Measurements from ENCODE around the gene RAB10.
"Not testable (repeated sequence)": the region's sequence is repeated elsewhere in the genome, so short reads cannot be mapped to it uniquely, and the experiment has no call there.

RAB10 gene

GRCh38 chr2:26103752-26104151 is 69.9 kb downstream of the RAB10 start:
- DNase-seq = no peak

- not testable (repeated sequence) for DNase-seq
Measured at GRCh38 chr2:26108701-26109100, 74.8 kb downstream of the RAB10 start.

- DNase-seq = no peak
Measured at GRCh38 chr2:26112201-26112600, 78.3 kb downstream of the RAB10 start.

DNA sequence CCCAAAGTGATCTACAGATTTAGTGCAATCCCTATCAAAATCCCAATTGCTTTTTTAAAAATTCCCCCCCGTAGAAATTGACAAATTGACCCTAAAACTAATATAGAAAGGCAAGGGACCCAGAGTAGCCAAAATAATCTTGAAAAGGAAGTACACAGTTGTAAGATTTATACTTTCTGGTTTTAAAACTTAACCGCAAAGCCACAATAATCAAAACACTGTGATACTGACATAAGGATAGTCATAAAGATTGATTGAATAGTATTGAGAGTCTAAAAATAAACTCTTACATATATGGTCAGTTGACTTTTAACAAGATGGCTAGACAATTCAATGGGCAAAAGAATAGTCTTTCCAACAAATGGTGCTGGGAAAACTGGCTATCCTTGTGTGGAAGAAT is 80.3 kb downstream of the RAB10 start:
- no peak for DNase-seq

GRCh38 chr2:26118682-26119081 is 84.8 kb downstream of the RAB10 start:
- no peak for DNase-seq

- no peak for DNase-seq
Measured at GRCh38 chr2:26119521-26119920, 85.6 kb downstream of the RAB10 start.

DNA sequence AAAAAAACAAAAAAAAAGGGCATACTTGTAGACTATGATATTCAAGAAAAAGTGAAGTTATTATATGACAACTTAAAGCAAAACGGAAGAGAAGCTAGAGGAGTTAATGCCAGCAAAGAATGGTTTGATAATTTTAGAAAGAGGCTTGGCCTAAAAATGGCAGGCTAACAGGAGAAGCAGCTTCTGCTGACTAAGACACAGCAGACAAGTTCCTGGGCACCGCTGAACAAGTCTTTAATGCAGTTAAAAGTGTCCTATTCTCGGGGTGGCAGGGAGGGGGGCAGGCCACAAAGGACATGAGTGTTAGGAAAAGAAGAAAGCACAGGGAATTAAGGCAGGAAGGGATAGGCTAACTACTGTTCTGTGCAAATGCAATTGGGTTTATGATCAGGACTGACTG is 88.7 kb downstream of the RAB10 start:
- no peak for DNase-seq

DNA sequence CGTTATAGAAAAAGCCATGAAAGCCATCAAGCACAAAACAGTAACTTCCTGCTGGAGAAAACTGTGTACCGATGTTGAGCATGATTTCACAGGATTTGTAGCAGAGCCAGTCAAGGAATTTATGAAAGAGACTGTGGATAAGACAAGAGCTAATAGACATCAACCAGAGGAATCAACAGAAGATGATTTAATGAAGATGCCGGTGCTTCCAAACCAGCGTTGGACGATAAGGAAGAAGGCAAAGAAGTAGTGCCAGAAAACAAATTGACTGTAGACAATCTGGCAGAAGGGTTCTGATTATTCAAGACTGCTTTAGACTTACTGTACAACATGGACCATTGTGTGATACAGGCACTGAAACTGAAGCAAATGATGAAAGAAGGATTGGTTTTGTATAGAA is 89.5 kb downstream of the RAB10 start:
- no peak for DNase-seq

GRCh38 chr2:26126074-26126473 is 92.2 kb downstream of the RAB10 start:
- DNase-seq = no peak

DNA sequence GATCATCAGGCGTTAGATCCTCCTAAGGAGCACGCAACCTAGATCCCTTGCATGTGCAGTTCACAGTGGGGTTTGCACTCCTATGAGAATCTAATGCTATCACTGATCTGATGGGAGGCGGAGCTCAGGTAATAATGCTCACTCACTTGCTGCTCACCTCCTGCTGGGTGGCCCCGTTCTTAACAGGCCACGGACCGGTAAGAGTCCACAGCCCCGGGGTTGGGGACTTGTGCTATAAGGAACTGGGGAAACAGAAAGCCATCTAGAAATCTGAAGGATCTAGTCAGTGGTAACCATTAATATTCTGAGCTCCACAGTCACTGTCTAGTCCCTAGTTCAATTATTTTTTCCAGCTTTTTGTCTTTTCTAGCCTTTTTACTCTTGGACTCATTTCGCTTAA is 94.3 kb downstream of the RAB10 start:
- DNase-seq = no peak

DNA sequence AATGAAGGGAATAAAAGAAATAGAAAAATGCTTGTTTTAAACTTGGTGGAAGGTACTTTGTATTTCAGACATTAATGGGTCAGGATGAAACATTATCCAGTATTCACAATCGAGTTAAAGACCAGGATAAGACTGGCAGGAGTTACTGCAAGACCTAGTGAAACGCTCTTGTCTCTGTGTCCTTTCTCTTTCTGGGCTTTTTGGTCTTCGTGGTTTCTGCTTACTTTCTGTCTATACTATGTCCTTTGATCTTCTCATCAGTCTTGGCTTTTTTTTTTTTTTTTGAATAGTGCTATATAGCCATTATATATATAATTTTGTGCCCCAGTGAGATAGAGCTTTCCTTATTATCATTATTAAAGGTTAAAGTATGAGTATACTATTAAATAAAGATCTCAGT is 96.9 kb downstream of the RAB10 start:
- DNase-seq = no peak

DNA sequence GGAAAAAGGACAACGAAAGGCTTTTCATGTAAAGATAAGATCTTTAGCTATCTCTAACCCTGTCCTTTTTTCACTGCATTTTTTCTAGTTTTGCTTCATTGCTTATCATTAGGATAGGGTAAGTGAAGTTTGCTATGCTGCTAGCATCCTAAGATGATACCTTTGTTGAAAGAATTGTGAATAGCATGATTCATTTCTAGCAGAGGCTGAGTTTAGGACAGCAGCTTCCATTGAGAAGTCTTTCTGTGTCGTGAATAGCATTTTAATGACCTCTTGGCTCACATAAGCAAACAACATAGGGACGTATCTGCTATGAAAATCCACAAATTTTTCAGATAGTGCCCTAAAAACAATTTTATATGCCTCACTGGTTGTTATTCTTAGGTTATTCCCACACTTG is 102.6 kb downstream of the RAB10 start:
- no peak for DNase-seq

DNA sequence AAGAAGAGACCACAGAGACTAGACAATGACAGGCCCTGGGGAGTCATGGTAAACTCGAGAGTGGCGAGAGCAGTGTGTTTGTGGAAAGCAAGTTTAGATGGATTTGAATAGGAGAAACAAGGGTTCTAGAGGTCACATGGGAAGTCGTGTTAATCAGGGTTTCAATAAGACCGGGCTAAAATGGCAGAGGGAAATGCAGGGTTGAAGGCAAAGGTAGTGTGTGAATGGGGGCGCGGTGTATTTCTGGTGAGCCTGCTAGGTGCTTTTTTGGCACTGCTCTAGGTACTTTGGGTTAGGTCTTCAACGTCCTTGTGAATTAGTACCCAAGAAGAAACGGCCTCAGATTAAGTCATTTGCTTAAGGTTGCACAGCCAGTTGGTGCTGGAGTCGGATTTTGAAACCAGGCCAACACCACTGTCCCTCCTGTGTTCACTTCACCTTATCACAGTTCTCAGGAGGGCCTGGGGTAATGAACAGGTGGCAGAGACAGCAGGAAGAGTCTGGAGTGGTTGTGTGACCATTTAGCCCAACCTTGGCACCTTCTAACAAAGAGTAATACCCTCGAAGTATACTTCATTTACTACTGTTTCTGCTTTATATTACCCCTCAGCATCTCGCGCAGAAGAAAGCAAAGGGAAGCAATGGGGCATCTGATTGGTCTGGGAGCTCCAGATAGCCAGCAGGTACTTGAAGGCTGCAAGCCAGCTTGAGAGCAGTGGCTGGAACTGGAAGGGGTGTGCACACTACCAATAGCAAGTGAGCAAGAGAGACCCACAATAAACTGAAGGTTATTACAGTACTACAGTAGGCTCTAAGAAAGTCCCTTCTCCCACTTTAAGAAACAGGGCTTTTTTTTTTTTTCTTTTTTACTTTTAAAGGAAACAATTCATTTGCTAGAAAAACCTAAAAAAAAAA is 105.6 kb downstream of the RAB10 start:
- DNase-seq = no peak

- DNase-seq = peak; percentile 12
Measured at GRCh38 chr2:26141145-26141769, 107.4 kb downstream of the RAB10 start.

- DNase-seq = no peak
Measured at GRCh38 chr2:26144031-26144430, 110.1 kb downstream of the RAB10 start.

GRCh38 chr2:26144953-26145680 is 111.2 kb downstream of the RAB10 start:
- DNase-seq = peak; percentile 72

GRCh38 chr2:26148501-26148900 is 114.6 kb downstream of the RAB10 start:
- no peak for DNase-seq

GRCh38 chr2:26150243-26150642 is 116.4 kb downstream of the RAB10 start:
- DNase-seq = no peak

- DNase-seq = no peak
Measured at GRCh38 chr2:26157580-26157979, 123.7 kb downstream of the RAB10 start.

DNA sequence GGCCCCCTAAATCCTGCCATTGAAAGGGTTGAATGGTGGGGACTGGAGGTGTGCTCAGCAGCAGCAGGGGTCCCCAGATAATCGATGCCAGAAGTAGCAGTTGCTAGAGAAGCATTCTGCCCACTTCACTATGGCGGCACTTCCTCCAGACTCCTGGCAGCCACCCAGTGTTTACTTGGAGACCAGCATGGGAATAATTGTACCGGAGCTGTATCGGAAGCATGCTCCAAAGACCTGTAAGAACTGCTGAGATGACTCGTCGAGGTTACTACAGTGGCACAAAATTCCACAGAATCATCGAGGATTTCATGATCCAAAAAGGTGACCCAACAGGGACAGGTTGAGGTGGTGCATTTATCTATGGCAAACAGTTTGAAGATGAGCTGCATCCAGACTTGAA is 128.0 kb downstream of the RAB10 start:
- no peak for DNase-seq

- DNase-seq = no peak
Measured at GRCh38 chr2:26162963-26163362, 129.1 kb downstream of the RAB10 start.

- no peak for DNase-seq
Measured at GRCh38 chr2:26164231-26164630, 130.3 kb downstream of the RAB10 start.

GRCh38 chr2:26164641-26165211 is 130.8 kb downstream of the RAB10 start:
- DNase-seq = no peak
